ENCODE measurements around the gene USP2.

DNA sequence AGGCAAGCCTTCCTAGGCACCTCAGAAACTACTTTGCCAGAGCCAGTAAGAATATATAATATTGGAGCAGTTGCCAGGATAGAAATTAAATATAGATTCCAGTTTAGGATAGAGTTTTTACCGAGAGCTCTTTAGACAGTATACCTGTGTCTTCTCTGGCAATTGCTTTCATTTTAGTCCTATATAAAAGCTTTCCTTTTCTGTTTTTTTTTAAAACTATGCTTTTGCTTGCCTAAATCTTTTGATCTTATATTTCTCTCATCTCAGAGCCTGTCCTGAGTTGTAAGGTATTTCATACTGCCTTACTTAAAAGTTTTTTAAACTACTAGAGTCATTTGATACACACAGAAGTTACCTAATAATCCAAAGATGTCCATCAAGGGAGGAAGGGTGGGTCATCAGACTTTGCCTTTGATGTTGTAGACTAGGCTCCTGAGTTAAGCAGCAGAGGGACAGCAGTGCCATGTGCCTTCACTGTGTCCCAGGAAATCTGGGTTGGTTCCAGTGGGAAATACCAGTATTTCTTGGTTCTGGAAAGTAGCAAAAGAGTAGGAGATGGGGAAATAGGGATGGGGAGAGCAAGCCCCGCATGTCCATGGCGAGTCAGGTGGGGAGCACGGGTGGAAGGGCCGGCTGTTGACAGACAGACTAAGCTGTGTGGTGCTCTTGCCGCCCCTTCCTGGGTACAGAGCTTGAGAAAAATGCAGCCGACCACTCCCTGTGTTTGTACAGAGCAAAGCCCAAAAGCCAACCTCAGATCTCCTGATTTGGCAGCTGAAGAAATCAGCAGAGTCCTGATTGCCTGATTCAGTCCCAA, 75.7 kb downstream of the USP2 start:
- no peak for TF ChIP-seq TCF7L2 (IDR thresholded peaks at IDR 0.05; ENCODE audit: low read depth, low read length)
- TF ChIP-seq, protein P1, sequence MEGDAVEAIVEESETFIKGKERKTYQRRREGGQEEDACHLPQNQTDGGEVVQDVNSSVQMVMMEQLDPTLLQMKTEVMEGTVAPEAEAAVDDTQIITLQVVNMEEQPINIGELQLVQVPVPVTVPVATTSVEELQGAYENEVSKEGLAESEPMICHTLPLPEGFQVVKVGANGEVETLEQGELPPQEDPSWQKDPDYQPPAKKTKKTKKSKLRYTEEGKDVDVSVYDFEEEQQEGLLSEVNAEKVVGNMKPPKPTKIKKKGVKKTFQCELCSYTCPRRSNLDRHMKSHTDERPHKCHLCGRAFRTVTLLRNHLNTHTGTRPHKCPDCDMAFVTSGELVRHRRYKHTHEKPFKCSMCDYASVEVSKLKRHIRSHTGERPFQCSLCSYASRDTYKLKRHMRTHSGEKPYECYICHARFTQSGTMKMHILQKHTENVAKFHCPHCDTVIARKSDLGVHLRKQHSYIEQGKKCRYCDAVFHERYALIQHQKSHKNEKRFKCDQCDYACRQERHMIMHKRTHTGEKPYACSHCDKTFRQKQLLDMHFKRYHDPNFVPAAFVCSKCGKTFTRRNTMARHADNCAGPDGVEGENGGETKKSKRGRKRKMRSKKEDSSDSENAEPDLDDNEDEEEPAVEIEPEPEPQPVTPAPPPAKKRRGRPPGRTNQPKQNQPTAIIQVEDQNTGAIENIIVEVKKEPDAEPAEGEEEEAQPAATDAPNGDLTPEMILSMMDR (IDR thresholded peaks at IDR 0.05): no peak
- TF ChIP-seq POLR2AphosphoS5 (IDR thresholded peaks at IDR 0.05; ENCODE audit: low read depth, low read length): no peak

All from Panc1 (cell line).